GM19452 (cell line): ENCODE results near the gene DAW1.

Experiments used
- ATAC-seq: cut with Tn5 transposase; IDR thresholded peaks from one replicate; pipeline ENCODE4 v1.9.1; 2021; ENCODE audit not compliant: unreplicated experiment

The DAW1 gene

DNA sequence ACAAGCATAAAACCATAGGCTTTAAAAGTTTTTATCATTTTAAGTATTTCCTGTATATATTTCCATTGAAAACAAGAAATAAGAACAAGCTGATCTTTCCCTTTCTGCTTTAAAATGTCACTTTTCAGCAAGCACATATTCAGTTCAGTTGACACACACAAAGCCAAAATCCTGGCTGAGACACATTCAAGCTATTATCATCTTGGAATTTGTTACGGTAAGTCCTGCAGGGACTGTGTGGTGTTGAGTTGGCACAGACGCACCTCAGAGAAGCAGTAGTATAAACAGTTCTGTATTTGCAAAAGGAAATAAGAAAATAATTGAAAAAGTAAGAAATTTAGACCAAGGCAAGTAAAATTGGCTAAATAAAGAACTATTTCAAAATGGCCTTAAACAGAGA lies 10.4 kb upstream of the DAW1 start:
- no peak for ATAC-seq

DNA sequence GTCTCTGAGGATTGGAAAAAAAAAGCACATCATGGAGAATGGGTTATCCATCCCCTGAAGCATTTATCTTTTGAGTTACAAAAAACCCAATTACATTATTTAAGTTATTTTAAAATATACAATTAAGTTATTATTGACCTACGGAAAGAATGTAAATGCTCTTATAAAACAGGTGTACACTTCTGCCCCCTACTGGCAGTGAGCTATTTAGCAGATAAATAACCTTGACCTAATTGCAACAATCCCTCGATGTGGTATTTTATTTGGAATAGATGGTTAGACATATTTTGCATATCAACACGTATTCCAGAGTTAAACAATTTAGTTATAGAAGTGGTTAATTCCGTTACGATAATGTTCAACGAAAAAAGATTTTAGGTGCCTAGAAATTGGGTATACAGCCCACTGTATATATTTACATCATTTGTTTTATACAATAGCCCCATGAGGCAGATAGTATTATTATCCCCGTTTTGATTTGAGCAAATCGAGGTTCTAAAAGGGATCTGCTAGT lies 9.1 kb upstream of the DAW1 start:
- ATAC-seq, result no peak

DNA sequence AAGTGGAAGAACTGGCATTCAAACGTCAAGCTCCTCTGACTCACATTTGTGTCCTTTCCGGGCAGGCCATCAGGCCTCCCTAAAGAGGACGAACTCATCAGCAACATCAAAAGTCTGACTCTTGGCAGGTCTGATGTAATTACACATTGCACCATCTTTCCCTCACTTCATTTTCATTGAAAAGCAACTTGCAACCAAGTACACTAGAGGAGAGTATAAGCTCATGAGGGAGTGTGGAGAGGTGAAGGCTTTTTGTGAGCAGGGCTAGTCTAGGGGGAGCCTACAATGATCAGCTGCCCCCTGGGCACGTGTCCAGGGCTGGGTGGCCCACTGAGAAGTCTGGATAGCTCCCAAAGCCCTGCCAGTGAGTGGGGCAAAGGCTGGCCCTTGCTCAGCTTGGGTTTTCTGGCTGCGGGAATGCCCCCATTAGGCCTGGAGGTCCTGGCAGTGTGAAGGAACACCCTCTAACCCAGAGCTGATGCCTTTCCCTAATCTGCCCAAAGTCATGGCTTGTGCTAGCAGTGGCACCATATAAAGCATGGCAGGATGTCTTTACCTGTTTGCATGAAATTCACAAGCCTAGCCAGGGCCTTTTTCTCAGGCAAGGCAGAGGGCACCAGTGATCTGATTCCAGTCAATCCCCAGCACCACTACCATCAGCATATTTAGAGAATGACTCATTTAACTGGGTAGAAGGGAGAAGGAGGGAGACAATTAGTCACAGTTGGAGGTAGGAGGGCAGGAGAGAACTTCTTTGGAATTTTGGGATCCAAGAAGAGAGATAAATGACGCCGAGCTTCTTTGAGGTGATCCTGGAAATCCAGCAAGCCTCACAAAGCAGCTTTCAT lies 8.5 kb upstream of the DAW1 start:
- ATAC-seq, result no peak

DNA sequence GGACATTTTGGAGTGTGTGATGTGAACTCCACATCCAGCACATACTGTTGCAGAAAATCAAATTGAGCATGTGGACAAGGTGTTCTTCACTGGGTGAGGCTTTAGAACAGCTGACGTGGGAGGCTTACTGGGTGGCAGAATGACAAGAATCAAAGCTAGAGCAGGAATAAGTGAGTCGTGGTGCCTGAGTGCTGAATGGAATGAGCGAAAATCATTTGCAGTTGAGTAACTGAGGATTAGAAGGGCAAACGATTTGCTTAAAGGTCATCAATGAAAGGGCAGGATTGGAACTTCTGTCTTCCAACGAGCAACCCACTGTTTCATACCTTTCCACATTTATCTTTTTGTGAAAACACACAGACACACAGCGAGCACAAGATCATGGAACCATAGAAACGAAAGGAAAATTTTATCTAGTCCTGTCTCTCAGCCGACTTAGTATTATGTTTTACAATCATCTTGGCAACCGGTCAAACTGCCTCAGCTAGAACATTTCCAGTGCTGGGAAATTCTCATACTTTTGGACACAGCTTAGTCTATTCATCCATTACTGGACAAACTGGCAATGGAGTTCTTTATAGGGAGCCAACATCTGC lies 7.2 kb upstream of the DAW1 start:
- no peak for ATAC-seq

DNA sequence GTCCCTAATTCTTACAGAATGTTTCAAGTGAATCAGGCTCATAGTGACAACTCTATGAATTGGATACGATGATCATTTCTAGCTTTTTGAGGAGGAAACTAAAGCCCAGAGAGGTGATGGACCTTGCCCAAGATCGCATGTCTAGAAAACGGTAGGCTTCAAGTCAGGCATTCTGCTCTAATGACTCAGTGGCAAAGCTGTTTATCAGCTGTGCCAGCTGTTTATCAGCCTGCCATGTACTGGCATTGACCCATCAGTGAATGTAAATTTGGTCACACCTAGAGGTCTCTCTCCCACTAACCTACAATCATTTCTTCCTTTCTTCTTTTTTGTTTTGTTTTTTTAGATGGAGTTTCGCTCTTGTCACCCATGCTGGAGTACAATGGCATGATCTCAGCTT lies 6.1 kb upstream of the DAW1 start:
- no peak for ATAC-seq

DNA sequence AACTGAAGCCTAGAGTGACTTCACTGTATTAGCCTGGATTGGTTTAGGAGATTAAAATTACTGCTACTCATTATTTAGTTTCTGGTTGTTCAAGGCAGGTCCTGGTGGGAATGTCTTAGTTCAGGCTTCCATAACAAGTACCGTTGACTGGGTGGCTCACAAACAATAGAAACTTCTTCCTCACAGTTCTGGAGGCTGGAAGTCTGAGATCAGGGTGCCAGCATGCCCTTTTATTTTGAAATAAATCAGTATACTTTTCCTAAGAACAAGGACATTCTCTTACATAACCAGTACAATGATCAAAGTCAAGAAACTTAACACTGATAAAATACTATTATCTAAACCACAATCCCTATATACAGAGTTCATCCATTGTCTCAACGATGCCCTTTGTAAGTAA lies 4.0 kb upstream of the DAW1 start:
- ATAC-seq, result no peak

DNA sequence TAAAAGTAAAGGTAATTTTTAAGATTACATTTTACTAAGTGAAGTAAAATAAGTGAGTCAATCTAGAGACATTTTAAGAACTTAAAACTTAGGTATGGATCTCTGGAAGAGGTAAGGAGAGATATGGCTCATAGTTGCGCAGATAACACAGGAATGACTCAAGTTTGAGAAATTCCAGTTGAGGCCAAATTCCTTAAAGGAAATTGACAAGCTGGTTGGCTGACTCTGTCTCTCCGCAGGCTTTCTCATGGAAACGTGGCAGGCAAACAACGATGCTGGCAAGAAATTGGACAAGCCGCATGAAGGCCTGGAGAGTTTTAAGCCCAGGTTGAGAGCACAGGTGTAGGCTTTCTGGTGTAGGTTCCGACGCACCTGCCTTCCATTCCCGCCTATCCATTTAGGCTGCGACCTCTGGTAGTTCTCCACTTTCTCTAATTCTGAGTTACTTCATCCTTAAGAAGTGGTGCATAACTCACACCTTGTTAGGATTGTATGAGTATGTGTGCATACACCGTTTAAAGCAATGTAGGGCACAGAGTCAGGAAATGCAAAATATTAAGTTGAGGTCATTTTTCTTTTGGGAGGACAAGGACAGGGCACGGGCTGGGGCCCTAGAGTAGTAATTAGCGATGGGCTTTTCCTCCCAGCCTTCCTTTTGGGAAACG lies 589 bp upstream of the DAW1 start:
- no peak for ATAC-seq

DNA sequence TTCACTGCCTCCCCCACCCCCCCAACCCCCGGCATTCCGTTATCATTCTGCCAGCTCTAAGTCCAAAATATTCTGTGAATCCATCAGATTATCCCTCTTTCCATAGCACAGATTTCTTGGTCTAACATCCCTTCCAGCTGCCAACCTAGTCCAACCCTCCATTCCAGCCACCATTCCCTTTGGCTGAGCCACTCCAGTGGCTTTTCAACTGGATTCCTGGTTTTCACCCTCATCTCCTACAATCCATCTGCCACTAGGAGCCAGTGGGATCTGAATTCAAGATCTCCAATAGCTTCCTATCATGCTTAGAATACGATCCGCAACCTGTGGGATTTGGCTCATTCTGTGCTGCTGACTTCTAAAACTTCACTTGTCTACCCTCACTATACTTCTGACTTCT lies 1.2 kb downstream of the DAW1 start:
- no peak for ATAC-seq

DNA sequence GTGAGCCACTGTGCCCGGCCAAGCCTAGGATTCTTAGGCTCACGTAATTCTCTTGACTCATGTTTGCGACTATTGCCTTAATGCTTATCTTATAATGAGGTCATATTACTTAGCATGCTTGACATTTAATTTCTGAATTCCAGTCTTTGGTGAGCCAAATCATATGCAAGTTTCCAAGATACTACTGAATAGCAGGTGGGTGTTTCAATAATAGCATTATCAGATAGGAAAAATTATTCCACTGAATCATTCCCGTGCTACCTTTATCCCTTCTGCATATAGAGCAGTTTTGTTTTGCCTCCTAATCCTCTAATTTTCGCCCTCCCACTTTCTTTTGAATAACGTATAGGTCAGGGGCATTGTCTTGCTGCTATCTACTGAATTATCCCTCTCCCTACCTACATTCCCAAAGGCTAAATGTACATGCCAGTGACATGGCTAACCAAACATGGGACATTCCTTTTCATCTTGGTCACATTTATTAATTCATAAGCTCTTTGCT lies 4.9 kb downstream of the DAW1 start:
- no peak for ATAC-seq

DNA sequence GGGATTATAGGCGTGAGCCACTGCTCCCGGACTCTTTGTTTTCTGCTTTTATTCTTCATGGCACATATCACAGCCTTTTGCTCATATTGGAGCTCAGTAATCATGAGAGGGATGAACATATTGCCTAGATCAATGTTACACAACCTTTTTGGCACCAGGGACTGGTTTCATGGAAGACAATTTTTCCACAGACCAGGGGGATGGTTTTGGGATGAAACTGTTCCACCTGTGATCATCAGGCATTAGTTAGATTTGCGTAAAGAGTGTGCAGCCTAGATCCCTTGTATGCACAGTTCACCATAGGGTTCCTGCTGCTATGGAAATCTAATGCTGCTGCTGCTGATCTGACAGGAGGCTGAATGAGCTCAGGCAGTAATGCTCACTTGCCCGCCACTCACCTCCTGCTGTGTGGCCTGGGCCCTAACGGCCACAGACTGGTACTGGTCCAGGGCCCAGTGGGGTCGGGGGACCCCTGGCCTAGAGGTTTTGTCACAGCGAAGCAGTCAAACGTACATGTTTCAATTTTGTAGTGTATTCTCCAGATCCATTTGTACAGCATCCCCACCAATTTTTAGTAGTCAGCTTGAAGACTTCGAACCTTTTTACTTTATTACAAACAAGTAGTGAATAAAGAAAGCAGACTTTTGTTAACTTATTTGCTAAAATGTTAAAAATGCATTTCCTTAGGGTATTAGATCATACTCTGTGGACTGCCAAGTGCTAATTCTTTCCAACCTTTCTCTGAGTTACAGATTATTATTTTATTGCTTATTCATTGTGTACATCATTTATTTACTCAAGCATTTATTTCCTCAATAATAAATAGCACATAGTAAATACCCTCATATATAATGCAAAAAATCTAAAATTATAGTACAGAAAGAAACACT lies 6.2 kb downstream of the DAW1 start:
- ATAC-seq, result no peak

DNA sequence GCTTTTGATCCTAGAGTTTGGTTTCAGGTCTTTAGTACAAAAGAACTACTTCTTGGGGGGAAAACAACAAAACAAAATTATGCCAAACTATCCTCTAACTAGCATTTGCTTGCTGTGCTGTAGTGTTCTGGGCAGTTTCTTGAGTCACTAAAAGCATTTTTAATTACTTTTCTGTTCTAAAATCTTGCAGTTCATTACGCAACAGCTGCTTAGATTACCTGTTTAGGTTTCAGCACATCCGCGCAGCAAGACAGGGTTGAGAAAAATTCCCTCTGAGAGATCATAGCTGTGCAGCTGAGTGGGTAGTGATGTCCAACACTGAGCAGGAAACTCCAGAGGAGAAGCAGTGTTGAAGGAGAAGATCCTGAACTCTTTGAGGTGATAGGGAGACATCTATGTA lies 9.0 kb downstream of the DAW1 start:
- ATAC-seq, result no peak

DNA sequence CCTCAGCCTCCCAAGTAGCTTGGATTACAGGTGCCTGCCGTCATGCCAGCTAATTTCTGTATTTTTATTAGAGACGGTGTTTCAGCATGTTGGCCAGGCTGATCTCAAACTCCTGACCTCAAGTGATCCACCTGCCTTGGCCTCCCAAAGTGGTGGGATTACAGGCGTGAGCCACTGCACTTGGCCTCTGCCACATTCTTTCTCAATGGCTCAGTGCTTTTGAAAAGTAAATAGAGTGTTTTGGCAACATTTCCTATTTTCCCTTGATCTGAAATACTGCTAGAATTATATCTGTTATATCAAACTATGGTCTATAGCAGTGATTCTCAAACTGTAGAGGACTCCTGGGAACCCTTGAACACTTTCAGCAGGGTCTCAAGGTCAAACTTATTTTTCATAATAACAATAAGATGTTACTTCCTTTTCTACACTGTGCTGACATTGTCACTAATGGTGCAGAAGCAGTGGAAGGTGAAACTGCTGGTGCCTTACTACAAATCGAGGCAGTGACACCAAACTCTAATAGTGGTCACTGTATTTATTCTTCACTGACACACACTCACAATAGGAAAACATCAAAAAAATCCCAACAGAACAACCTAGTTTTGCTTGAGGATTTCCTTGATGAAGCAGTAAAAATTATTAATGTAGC lies 10.6 kb downstream of the DAW1 start:
- peak; percentile 45 for ATAC-seq

DNA sequence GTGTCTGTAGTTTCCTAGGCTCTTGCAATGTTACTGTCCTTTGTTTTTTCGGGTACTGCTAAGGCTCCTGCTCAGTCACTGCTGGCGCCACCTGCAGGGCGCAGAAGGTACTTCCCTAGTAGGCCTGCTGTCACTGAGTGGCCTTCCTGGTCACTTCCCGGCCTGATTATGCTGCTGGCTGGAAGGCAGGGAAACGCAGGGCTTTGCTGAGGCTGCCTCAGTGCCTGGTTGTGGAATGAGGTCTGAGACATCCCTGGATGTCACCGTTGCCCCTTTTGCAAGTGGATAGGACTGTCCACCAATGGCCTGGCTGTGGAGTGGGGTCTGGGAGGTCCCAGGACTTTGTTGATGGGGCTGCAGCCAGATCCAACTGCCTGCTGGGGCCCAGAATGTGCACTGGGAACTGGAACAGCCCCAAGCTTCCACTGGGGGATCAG lies 13.1 kb downstream of the DAW1 start:
- peak; percentile 98 for ATAC-seq

DNA sequence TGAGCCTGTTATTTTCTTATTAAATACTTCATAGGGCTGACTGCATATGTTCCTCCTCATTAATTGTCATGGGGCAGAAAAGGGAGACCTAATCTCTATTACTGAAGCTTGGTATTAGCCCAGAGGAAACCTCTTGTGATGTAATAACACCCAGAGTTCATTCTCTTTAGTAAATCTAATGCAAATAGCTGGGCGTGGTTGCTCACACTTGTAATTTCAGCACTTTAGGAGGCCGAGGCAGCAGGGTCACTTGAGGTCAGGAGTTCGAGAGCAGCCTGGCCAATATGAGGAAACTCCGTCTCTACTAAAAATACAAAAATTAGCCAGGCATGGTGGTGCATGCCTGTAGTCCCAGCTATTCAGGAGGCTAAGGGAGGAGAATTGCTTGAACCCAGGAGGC lies 14.7 kb downstream of the DAW1 start:
- ATAC-seq, result no peak

DNA sequence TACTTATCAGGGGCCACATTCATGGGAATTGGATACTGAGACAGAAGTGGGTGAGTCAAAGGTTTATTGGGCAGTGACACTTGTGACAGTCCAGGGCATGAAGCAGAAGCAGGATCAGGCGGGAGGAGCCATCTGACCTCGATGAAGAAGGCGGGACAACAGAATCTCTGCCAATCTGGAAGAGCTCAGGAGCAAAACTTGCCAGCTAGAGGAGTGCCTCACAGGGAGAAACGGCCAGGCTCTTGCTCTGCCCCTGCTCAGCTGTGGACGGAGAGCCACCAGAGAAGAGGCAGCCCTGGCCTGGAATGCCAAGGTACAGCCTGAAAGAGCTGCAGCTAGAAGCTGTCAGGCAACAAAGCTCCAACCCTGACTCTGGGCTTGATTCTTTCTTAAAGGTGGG lies 16.9 kb downstream of the DAW1 start:
- no peak for ATAC-seq

DNA sequence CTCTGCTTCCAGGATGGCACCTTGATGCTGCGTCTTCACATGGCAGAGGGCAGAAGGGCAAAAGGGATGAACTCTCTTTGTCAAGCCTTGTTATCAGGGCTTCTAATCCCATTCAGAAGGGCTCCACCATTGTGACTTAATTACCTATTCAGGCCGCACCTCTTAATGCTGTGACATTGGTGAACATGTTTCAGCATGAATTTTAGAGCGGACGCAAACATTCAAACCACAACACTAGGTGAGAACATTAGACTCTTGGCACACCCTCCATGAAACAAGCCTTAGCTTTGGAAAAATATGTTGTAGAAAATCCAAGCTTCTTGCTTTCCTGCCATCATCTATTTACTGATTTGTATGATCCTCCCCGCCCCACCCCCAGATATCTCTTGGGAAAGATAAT lies 17.9 kb downstream of the DAW1 start:
- no peak for ATAC-seq

DNA sequence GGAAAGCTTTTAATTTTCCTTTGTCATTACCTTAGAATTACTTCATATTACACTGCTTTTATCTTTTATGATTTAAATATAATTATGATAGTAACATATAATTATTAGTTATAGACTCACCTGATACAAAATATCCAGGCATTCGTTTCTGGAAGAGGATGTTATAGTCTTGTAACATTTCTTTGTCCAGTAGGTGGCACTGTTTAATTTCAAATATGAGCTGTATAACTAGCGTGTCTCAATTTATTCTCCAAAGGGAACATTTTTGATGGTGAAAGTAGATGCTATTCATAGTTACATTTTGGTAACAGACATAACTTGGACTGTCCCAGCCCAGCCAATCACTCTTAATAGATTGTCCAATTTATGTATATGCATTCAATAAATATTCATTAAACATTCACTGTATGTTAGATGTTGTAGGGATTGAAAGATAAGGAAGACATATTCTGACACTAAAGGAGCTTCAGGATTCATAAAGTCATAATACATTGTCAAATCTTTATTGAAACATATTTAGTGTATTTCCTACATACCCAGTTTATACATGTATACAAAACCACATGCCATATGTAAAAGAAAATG lies 19.2 kb downstream of the DAW1 start:
- peak; percentile 66 for ATAC-seq

DNA sequence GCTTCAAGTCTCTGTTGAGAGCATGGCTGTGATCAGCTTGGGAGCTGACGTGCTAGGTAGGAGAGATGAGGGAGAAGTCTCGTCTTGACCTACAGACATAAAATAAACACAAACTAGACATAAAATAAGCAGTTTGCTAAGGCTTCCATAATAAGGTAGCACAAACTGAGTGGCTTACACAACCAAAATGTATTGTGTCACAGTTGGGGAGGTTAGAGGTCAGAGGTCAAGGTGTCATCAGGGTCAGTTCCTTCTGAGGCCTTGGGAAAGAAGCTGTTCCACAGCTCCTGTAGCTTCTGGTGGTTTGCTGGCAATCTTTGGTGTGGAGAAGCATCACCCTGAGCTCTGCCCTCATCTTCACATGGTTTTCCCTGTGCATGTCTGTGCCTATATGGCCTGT lies 20.2 kb downstream of the DAW1 start:
- no peak for ATAC-seq

DNA sequence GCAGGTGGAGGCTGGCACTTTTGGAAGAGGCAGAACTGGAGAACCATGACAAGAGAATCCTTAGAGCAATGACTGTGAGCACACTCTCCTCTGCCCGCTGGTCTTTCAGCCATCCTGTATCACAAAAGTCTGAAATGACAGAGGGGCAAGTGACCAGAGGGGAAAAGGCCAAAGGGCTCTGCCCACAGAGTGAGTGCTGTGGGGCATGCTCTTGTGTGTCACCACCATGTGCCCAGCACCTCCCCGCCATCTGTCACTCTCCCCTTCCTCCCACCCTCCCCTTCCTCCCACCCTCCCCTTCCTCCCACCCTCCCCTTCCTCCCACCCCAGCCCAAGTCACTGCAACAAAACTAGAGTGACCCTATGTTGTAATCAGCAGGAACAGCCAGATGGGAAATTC lies 31.9 kb downstream of the DAW1 start:
- no peak for ATAC-seq

DNA sequence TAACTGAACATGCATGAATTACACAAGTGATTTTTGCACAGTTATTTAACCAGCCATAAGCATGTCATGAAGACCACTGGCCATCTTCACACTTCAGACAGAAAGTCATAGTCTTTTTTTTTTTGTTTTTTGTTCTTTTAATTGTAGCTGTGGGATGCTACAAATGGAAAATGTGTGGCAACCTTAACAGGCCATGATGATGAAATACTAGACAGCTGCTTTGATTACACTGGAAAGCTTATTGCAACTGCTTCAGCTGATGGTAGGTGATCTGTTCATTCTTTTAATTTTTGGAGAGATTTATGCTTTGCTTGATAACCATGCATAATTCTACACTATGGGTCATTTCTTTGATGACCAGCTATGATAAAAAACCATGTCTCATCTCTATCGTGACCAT lies 35.6 kb downstream of the DAW1 start:
- no peak for ATAC-seq
